Vagina (tissue), 2 donors: ENCODE results near the gene C2orf49.

ENCODE experiments used
- POLR2A ChIP-seq, 2 donors: fragments of 450-650 bp; IDR thresholded peaks; one replicate each; pipeline ENCODE4 v1.6.1; 2017; ENCODE audit warnings: antibody characterized with exemption in 2 of 2, mild to moderate bottlenecking in 2 of 2, moderate library complexity in 2 of 2
- POLR2AphosphoS5 ChIP-seq, 2 donors: sonication (generic); formaldehyde crosslinking; IDR thresholded peaks; one replicate each; pipeline ENCODE4 v1.9.0; 2017; ENCODE audit warnings: antibody characterized with exemption in 2 of 2, mild to moderate bottlenecking in 2 of 2, low read depth in 1 of 2; ENCODE audit not compliant: insufficient read depth in 1 of 2
- TF ChIP-seq, protein P1 (sequence below), 3 experiments: fragments of 450-650 bp in 2 of 3; fragments of 200-600 bp in 1 of 3; sonication (generic) in 1 of 3; IDR thresholded peaks; one replicate each; pipeline ENCODE4 v1.5.1; 2017 to 2019; ENCODE audit warnings: antibody characterized with exemption in 3 of 3, mild to moderate bottlenecking in 2 of 3, moderate library complexity in 2 of 3

DNA sequence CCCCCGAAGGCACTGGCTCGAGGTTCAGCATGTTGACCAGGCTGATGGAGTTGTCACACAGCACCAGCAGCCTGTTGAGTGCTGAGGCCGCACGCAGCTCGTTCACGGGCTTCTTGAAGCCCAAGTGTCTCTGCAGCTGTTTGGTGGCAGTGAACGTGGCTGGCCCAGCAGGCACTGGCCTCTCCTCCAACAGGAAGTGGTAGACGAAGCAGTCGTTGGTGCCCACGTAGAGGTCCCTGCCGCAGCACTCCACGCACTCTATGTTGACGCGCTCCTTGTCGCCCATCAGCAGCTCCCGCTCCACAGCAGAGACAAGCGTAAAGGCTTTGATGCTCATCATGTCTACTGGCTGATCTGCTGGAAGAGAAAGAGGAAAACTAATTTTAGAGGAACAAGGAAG, 29.4 kb upstream of the C2orf49 start:
- TF ChIP-seq POLR2A (IDR thresholded peaks at IDR 0.05) (no peak), POLR2AphosphoS5 (IDR thresholded peaks at IDR 0.05; ENCODE audit: insufficient read depth in 1 of 2, low read depth in 1 of 2) (no peak)
- TF ChIP-seq, protein P1, sequence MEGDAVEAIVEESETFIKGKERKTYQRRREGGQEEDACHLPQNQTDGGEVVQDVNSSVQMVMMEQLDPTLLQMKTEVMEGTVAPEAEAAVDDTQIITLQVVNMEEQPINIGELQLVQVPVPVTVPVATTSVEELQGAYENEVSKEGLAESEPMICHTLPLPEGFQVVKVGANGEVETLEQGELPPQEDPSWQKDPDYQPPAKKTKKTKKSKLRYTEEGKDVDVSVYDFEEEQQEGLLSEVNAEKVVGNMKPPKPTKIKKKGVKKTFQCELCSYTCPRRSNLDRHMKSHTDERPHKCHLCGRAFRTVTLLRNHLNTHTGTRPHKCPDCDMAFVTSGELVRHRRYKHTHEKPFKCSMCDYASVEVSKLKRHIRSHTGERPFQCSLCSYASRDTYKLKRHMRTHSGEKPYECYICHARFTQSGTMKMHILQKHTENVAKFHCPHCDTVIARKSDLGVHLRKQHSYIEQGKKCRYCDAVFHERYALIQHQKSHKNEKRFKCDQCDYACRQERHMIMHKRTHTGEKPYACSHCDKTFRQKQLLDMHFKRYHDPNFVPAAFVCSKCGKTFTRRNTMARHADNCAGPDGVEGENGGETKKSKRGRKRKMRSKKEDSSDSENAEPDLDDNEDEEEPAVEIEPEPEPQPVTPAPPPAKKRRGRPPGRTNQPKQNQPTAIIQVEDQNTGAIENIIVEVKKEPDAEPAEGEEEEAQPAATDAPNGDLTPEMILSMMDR (IDR thresholded peaks at IDR 0.05): no peak
